ENCODE measurements around the gene CCDC47.
A peak's percentile ranks its signal among the peaks of the same experiment; 100 is the strongest.

The CCDC47 gene

GRCh38 chr17:63774141-63774968 is 958 bp upstream of the CCDC47 start, which contains the start of gene DDX42:
DDX42 (plus strand) TSS chr17:63774170; CDS start chr17:63787050, 12,880 bp downstream.
- intact Hi-C loops (cut with DNase I; ENCODE audit: low total_unique reads): loop anchor here (5.0 kb wide), 1 partner anchor 63 kb away; no protein-coding TSS in a partner anchor
- peak; percentile 84 to 94 for DNase-seq
- peak within 1 kb of the TSS; percentile 95 to 96 for H3K4me3 ChIP-seq
- H3K27me3 ChIP-seq: no peaks in the 10 kb centered on the region
- H3K36me3 ChIP-seq: peaks cover 0 to 23% (median 13%) of the 10 kb centered on the region in 3 donors
- H3K27ac ChIP-seq: peak within 1 kb of the TSS; percentile 93 to 97
- peaks cover 0 to 65% (median 33%) of the 10 kb centered on the region in 4 donors for H3K4me1 ChIP-seq
- no peak for TF ChIP-seq CTCF (IDR thresholded peaks at IDR 0.05)
- no peaks in the 10 kb centered on the region for H3K9me3 ChIP-seq

DNA sequence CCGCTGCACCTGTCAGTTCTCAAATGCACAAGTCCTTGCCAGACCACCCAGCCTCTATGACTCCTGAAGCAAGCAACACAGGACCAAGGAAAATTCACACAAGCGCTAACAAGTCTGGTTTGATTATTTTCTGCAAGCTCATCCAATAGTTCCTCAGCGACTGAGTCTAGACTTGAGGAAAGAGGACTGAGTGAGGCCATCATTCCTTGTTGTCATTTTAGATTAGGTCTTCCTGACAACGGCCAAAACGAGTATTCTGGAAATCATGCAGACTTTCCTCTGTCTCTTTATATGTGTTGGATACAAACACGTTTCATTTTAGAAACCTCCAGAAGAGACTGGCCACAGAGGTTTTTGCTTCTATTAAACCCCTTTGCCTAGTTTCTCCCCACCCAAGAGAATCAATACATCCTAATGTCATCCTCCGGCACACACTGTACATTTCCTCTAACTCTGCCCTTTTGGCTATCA is 561 bp downstream of the CCDC47 start:
- no peaks in the 10 kb centered on the region for H3K9me3 ChIP-seq
- TF ChIP-seq CTCF (IDR thresholded peaks at IDR 0.05): no peak
- peak overlapping the region; percentile 93 to 97 for H3K27ac ChIP-seq
- peak overlapping the region; percentile 95 to 96 for H3K4me3 ChIP-seq
- H3K27me3 ChIP-seq: no peaks in the 10 kb centered on the region
- H3K36me3 ChIP-seq: peaks cover 0 to 10% (median 8%) of the 10 kb centered on the region in 3 donors
- no peak for DNase-seq
- peaks cover 0 to 57% (median 32%) of the 10 kb centered on the region in 4 donors for H3K4me1 ChIP-seq
- intact Hi-C loops (cut with DNase I; ENCODE audit: low total_unique reads): loop anchor here (5.0 kb wide), 1 partner anchor 64 kb away; no protein-coding TSS in a partner anchor

DNA sequence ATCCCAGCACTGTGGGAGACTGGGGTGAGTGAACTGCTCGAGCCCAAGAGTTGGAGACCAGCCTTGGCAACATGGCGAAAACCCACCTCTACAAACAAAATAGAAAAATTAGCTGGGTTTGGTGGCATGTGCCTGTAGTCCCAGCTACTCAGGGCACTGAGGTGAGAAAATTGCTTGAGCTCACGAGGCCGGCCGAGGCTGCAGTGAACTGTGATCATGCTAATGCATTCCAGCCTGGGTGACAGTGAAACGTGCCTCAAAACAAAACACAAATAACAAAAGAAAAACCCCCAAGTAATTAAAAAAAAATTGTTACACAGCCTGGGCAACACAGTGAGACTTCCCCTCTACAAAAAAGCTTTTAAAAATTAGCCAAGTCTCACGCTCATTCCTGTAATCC is 5.0 kb downstream of the CCDC47 start:
- intact Hi-C loops (cut with DNase I; ENCODE audit: low total_unique reads): no loop called here
- no peak for DNase-seq

DNA sequence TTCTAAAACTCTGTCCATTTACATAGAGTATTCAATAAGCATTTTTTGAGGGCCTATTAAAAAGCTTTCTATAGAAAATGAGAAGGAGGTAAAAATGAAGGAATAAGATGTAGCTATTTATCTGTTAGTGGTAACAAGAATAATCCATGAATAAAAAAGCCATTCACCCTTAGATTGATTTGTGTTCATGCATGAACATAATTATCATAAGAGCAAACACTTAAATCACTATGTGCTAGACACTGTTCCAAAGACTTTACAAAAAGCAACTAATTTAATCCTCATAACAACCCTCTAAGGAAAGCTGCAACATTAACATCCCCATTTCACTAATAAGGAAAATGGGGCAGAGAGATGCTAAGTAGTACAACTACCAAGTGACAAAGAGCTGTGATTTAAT is 6.6 kb downstream of the CCDC47 start:
- intact Hi-C loops (cut with DNase I; ENCODE audit: low total_unique reads): no loop called here
- no peaks in the 10 kb centered on the region for H3K27me3 ChIP-seq
- DNase-seq: no peak
- no peak for TF ChIP-seq CTCF (IDR thresholded peaks at IDR 0.05)
- H3K27ac ChIP-seq: no peak overlapping the region
- H3K36me3 ChIP-seq: peaks cover 31 to 42% (median 32%) of the 10 kb centered on the region in 3 donors
- H3K9me3 ChIP-seq: no peaks in the 10 kb centered on the region
- no peak overlapping the region for H3K4me3 ChIP-seq
- H3K4me1 ChIP-seq: peaks cover 0 to 15% (median 5%) of the 10 kb centered on the region in 4 donors

More for the DNA sequence above, 5.0 kb downstream of the CCDC47 start:
- Histone ChIP-seq H3K27me3 (no peaks in the 10 kb centered on the region), H3K4me1 (peaks cover 0 to 26% (median 13%) of the 10 kb centered on the region in 4 donors), H3K9me3 (no peaks in the 10 kb centered on the region), H3K36me3 (peaks cover 15 to 32% (median 18%) of the 10 kb centered on the region in 3 donors), H3K4me3 (no peak overlapping the region), H3K27ac (no peak overlapping the region)
- TF ChIP-seq CTCF (IDR thresholded peaks at IDR 0.05): no peak

DNA sequence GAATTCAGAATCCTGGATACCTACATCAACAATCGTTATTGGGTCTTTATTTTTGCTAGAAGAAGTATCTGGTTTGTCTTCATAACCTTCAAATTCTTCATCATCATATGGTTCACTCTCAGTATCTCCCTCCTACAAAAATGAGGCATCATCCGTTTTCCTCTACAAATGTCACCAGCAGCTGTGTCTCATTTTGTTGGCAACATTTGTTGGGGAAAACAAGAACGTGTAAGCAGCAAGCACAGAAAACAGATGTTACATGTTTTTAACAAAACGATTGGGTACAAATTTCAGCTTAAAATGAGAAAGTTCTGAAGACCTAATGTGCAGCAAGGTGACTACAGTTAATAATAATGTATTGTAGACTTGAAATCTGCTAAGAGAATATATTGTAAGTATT is 8.7 kb downstream of the CCDC47 start:
- Histone ChIP-seq H3K4me1 (peaks cover 0 to 6% (median under 1%) of the 10 kb centered on the region in 4 donors), H3K9me3 (no peaks in the 10 kb centered on the region), H3K27me3 (no peaks in the 10 kb centered on the region), H3K27ac (no peak overlapping the region), H3K4me3 (no peak overlapping the region), H3K36me3 (peaks cover 43 to 58% (median 48%) of the 10 kb centered on the region in 3 donors)
- intact Hi-C loops (cut with DNase I; ENCODE audit: low total_unique reads): no loop called here
- no peak for TF ChIP-seq CTCF (IDR thresholded peaks at IDR 0.05)
- no peak for DNase-seq

Measured in tibial artery (tissue), 4 donors.